ENCODE measurements around the gene ADGRG2. TPM values are rescaled to one million over a fixed set of nuclear protein-coding genes. Genes with fewer than 3 reads are reported as not detected.

The ADGRG2 gene
- total and polyA plus RNA-seq, 2 of the 13 experiments (the other 11 are each of a cell fraction or from before 2014, with no cell fraction given), result not detected

GRCh38 chrX:18983666-18984380 is 138.4 kb downstream of the ADGRG2 start, which contains the start of gene PHKA2 (continued):
- TF ChIP-seq ZNF720 (CRISPR knock-in tag; IDR thresholded peaks at IDR 0.05) (no peak), HMGXB4 (CRISPR knock-in tag; IDR thresholded peaks at IDR 0.05; ENCODE audit: borderline replicate concordance in 1 of 2, low read depth in 1 of 2) (0 out of 4 replicates have a peak, but pooled peaks of 1 of the 2 experiments have one; percentile 12), RFXAP (CRISPR knock-in tag; IDR thresholded peaks at IDR 0.05; ENCODE audit: borderline replicate concordance) (no peak), SAP130 (CRISPR knock-in tag; IDR thresholded peaks at IDR 0.05; ENCODE audit: low read depth) (peak; percentile 12; the same call in 1 of the 2 replicates), ZNF567 (CRISPR knock-in tag; IDR thresholded peaks at IDR 0.05; ENCODE audit: borderline replicate concordance) (no peak), ZNF549 (CRISPR knock-in tag; IDR thresholded peaks at IDR 0.05) (no peak), ZGPAT (CRISPR knock-in tag; IDR thresholded peaks at IDR 0.05) (no peak), POLR2A (IDR thresholded peaks at IDR 0.05; ENCODE audit: insufficient read depth in 1 of 2, low read depth in 2 of 2, low read length in 2 of 2) (peak in 1 of 2 experiments; percentile 9; a peak in 2 of 4 replicates), ZNF232 (CRISPR knock-in tag; IDR thresholded peaks at IDR 0.05; ENCODE audit: borderline replicate concordance) (0 out of 2 replicates have a peak, but pooled peaks have one; percentile 25), XRCC5 (optimal IDR thresholded peaks at IDR 0.05; ENCODE audit: low read length) (no peak)

All from HepG2 (cell line).